GM18511 (cell line): Measurements from ENCODE around the gene TESK2.

ENCODE experiments used
- ATAC-seq: cut with Tn5 transposase; IDR thresholded peaks from one replicate; pipeline ENCODE4 v1.9.1; 2021; ENCODE audit warnings: mild to moderate bottlenecking, moderate library complexity; ENCODE audit not compliant: unreplicated experiment

The TESK2 gene

GRCh38 chr1:45317166-45317565, 173.8 kb downstream of the TESK2 start:
- ATAC-seq = no peak

- ATAC-seq = no peak
These were observed 176.7 kb downstream of the TESK2 start for GRCh38 chr1:45314266-45314665.

DNA sequence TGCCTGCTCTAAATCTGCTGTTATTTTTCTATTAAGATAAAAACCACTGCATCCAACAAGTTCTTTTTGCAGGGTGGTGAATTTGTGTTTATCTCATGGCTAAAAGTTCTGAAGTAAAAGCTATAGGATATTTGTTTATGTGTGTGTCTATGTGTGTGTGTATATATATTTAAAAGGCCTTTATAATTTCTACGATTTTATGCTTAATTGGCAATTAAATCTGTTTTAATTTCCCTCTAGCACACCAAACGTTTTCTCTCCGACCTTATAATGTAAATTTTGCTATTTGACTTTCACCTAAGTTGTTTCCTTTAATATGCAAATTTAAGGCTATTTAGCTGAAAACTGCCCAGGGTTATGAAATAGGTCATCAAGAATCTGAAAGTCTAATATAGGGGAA, 184.1 kb downstream of the TESK2 start:
- ATAC-seq = no peak

GRCh38 chr1:45306319-45306718, 184.6 kb downstream of the TESK2 start:
- no peak for ATAC-seq

- no peak for ATAC-seq
These were observed 185.7 kb downstream of the TESK2 start for GRCh38 chr1:45305231-45305630.

GRCh38 chr1:45304311-45305081, 186.5 kb downstream of the TESK2 start:
- ATAC-seq = no peak

DNA sequence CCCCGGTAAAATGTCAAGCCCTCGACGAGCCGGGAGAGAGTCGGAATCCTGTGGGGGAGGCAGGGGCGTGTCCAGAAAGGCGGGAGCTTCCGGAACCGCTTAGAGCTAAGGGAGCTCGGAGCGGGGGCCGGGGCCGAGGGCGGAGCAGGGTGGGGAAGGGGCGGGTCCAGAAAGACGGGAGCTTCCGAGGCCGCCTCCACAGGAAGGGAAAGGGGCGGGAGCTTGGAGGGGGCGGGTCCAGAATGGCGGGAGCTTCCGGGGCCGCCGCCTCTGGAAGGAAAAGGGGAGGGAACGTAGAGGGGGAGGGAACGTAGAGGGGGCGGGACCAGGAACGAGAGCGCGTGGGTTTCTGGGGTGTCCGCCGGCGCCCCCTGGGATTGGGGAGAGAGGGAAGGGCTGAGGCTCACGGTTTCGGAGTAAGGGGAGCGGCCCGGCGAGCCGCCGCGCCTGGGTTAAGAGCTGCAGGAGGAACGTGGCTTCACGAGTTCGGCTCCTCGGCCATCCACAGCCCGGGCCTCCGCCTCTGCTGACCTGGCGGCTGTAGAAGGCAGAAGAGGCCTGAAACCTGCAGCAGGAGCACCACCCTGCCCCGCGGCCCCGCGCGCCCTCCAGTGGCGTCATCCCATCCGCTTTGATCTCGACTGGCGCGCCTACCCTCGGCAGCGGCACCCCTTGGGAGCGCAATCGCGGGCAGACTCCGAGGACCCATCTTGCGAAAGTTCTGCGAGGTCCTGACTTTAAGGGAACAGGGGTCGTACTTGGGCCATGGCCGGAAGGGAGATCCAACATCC, 187.2 kb downstream of the TESK2 start:
- ATAC-seq = peak; percentile 73

DNA sequence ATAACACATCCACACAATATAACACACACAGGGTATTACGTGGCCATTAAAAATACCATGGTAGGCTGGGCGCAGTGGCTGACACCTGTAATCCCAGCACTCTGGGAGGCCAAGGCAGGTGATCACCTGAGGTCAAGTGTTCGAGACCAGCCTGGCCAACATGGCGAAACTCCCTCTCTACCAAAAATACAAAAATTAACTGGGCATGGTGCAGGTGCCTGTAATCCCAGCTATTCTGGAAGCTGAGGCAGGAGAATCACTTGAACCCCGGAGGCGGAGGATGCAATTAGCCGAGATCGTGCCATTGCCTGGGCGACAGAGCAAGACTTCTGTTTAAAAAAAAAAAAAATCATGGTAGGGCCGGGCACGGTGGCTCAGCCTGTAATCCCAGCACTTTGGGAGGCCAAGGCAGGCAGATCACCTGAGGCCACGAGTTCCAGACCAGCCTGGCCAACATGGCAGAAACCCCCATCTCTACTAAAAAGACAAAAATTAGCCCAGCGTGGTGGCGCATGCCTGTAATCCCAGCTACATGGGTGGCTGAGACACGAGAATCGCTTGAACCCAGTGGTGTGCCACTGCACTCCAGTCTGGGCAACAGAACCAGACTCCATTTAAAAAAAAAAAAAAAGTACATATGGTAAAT, 188.3 kb downstream of the TESK2 start:
- no peak for ATAC-seq

- no peak for ATAC-seq
These were observed 190.3 kb downstream of the TESK2 start for GRCh38 chr1:45300669-45300997.

GRCh38 chr1:45299981-45300668, 190.8 kb downstream of the TESK2 start:
- ATAC-seq = no peak

GRCh38 chr1:45299296-45299695, 191.7 kb downstream of the TESK2 start:
- no peak for ATAC-seq

DNA sequence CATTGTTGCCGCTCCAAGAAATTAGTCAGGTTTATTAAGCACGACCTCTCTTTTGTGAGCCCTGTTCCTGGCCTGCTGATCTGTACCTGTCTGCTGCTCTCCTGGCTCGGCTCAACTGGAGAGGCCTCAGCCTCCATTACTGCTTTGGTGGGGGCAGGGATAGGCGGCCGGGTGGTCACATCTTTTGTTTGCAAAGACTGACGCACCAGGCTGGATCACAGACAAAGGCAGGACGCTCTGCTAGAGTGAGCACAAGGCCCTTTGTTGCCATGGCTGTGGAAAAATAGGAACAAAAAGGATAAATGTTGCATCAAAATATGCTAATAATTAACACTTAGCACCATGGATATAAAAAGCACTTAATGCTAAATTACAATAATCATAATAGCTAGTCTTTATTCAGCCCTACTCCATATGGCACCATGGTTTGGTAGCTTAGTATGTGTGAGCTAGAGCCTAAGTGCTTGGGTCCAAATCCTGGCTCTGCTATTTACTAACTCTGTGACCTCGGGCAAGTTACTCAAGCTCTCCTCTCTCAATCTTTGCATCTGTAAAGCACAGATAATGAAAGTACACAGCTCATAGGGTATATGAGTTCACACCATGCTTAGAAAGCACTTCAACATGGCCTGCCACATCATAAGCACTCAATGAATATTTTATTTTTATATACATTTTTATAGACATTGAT, 193.2 kb downstream of the TESK2 start:
- ATAC-seq = no peak
